Mesodermal cell (in vitro differentiated cells): ENCODE measurements around the gene ZNF593OS.
A peak's percentile ranks its signal among the peaks of the same experiment; 100 is the strongest.

Experiments
- H3K27ac ChIP-seq: 2 replicates; pipeline ENCODE4 v1.7.0; 2013; ENCODE audit warnings: mild to moderate bottlenecking, low read depth, low read length, moderate library complexity; ENCODE audit not compliant: severe bottlenecking
- H3K36me3 ChIP-seq: 2 replicates; pipeline ENCODE4 v1.7.1; 2013; ENCODE audit warnings: mild to moderate bottlenecking, low read length, moderate library complexity; ENCODE audit not compliant: control insufficient read depth, insufficient read depth
- H3K4me1 ChIP-seq: one replicate; pipeline ENCODE4 v1.7.1; 2013; ENCODE audit warnings: mild to moderate bottlenecking, low read length; ENCODE audit not compliant: insufficient read depth, control insufficient read depth, poor library complexity, severe bottlenecking
- H3K4me3 ChIP-seq: 2 replicates; pipeline ENCODE4 v1.7.0; 2013; ENCODE audit warnings: low read length, control low read depth, mild to moderate bottlenecking; ENCODE audit not compliant: insufficient read depth, poor library complexity, severe bottlenecking; ENCODE audit errors: extremely low read depth
- H3K9me3 ChIP-seq: 2 replicates; pipeline ENCODE4 v1.7.1; 2013; ENCODE audit warnings: mild to moderate bottlenecking, low read length, moderate library complexity; ENCODE audit not compliant: control insufficient read depth
- WGBS, 2 experiments: methylation state at CpG; one replicate each; pipeline ENCODE4 v1.1.5; 2013; ENCODE audit warnings: missing lambda C conversion rate in 2 of 2; ENCODE audit not compliant: insufficient coverage in 2 of 2; 5-methylcytosine and 5-hydroxymethylcytosine counted together

Gene ZNF593OS

DNA sequence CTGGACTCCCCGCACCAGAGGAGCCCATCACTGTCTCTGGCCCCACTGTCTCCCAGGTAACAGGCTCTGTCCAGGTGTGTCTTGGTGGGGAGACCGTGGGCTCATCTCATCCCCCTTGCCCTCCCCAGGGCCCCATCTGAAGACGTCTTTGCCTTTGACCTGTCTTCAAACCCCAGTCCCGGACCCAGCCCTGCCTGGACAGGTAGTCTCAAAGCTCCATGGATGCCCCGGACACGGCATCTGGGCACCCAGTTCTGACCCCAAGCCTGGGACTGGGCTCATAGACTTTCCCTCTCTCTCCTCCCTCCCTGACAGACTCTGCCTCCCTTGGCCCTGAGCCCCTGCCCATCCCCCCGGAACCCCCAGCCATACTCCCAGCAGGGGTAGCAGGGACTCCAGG lies 12.5 kb upstream of the ZNF593OS start:
- Histone ChIP-seq H3K27ac (no peak overlapping the region), H3K4me3 (no peak overlapping the region), H3K9me3 (no peaks in the 10 kb centered on the region), H3K4me1 (no peaks in the 10 kb centered on the region), H3K36me3 (no peaks in the 10 kb centered on the region)
- WGBS, 2 experiments, result 88 to 97% methylated on average over 4 to 7 of the region's 7 CpGs

DNA sequence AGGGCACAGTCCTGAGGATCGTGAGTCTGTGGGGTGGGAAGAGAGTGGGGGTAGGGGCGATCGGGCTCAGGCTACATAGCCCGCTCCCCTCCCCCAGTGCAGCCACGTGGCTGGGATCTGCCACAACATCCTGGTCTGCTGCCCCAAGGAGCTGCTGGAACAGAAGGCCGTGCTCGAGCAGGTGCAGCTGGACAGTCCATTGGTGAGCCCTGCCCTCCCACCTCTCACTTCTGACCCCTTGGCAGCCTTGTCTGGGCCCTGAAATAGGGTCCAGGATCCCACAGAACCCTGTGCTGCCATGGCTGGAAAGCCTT lies 10.7 kb upstream of the ZNF593OS start:
- Histone ChIP-seq H3K4me3 (no peak overlapping the region), H3K4me1 (peaks cover 9% of the 10 kb centered on the region), H3K36me3 (no peaks in the 10 kb centered on the region), H3K9me3 (no peaks in the 10 kb centered on the region), H3K27ac (no peak overlapping the region)
- 88 to 93% methylated on average over 3 to 7 of the region's 7 CpGs for WGBS, 2 experiments

DNA sequence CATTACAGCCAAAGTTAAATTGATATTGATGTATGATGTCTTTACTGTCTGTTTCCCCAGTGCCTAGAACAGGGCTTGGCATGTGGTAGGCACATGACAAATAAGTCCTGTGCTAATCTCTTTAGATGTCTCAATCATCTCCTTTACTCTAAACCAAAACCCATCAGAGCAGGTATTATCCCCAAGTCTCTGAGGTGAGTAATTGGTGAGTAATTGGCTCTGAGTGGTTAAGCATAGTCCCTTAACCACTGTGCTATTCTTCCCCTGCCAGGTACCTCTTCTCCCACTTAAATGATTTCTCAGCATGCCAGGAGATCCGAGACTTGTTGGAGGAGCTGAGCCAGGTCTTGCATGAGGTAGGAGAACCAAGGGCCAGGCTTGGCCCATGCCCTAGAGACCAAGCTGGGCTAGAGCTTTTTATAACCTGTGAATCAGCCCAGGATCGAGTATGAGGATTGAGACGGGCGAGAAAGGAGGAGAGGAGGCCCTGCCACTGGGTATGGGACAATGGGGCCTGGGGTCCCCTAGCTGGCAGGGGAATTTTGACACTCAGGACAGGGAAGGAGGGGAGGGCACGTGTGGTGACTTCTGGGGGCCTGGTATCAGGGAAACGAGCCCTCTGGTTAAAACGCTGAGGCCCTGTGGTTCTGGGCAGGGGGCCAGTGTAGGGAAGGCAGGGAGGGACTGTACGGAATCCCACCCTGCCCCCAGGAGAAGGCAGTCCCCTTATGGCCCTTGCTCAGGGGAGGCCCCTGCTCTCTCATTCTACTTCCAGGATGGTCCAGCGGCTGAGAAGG lies 10.2 kb upstream of the ZNF593OS start:
- H3K27ac ChIP-seq, result no peak overlapping the region

DNA sequence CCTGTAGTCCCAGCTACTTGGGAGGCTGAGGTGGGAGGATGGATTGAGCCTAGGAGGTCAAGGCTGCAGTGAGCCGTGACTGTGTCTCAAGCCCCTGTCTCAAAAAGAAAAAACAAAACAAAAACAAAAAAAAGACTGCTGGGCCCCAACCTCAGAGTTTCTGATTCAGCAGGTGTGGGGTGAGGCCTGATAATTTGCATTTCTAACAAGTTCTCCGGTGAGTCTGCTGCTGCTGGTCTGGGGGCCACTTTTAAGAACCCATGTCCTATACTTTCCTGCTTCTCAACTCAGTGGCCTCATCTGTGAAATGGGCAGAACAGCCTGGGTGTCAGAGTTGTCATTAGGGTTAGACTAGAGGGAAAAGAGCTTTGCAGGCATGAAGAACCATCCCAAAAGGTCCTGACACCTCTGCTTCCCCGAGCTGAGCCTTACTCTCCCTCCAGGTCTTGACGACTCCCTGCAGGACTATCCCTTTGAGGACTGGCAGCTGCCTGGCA lies 8.4 kb upstream of the ZNF593OS start:
- H3K4me3 ChIP-seq, result no peak overlapping the region
- peaks cover 9% of the 10 kb centered on the region for H3K4me1 ChIP-seq
- 94% methylated on average over 2 to 3 of the region's 4 CpGs for WGBS, 2 experiments
- no peaks in the 10 kb centered on the region for H3K36me3 ChIP-seq
- no peak overlapping the region for H3K27ac ChIP-seq
- no peaks in the 10 kb centered on the region for H3K9me3 ChIP-seq

More for the DNA sequence above, 10.2 kb upstream of the ZNF593OS start:
- 83 to 84% methylated on average over 7 to 8 of the region's 9 CpGs for WGBS, 2 experiments
- H3K4me1 ChIP-seq, result peaks cover 9% of the 10 kb centered on the region
- H3K36me3 ChIP-seq, result no peaks in the 10 kb centered on the region
- no peaks in the 10 kb centered on the region for H3K9me3 ChIP-seq
- no peak overlapping the region for H3K4me3 ChIP-seq

DNA sequence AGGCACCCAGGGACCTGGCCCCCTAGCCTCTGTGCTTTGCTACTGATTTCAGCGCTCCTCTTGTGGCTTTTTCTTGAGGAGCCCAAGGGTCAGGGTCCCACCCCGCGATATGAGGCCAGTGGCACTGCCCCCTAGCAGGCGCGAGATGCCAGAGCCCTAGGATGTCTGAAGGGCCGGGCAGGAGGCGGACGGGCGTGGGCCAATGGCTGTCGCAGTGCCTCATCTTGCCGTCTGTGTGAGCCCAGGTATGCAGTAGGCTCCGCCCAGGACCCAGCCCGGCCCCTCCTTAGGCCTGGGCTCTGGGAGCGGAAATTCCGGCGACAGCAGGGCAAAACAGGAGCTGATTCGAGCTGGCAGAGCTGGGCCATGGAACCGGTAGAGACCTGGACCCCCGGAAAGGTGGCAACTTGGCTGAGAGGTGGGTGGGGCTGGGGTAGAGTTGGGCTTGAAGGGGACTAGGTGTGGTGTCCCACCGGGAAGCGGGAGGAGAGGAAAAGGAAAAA lies 5.6 kb upstream of the ZNF593OS start, which contains the start of gene CNKSR1:
Gene CNKSR1, plus strand, starts transcription at position 310 of the 503 bp plus-strand sequence. Its CDS starts 57 bp downstream, at position 367.
- WGBS, 2 experiments, result 41 to 43% methylated on average over 18 to 21 of the region's 21 CpGs
- Histone ChIP-seq H3K36me3 (no peaks in the 10 kb centered on the region), H3K27ac (no peak within 1 kb of the TSS), H3K4me3 (no peak within 1 kb of the TSS), H3K9me3 (no peaks in the 10 kb centered on the region), H3K4me1 (peaks cover 9% of the 10 kb centered on the region)

DNA sequence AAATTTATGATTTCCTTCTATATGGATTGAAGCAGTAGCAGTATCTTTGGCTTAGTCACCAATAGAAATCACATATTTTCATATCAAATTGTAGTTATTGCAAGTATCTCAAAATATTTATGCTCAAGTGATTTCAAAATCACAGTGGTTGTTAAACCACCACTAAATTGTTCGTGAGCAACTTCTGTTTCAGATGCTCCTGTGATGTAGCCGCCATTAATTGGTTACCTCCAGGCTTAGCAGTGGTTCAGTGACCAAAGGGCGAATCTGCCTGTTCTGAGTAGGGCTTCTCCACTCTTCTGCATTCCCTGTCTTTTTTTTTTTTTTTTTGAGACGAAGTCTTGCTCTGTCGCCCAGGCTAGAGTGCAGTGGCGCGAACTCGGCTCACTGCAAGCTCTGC lies 3.7 kb upstream of the ZNF593OS start:
- H3K36me3 ChIP-seq, result no peaks in the 10 kb centered on the region
- no peaks in the 10 kb centered on the region for H3K9me3 ChIP-seq
- H3K27ac ChIP-seq, result no peak overlapping the region
- H3K4me3 ChIP-seq, result no peak overlapping the region
- peaks cover 17% of the 10 kb centered on the region for H3K4me1 ChIP-seq
- 95 to 98% methylated on average over 2 to 3 of the region's 8 CpGs for WGBS, 2 experiments

DNA sequence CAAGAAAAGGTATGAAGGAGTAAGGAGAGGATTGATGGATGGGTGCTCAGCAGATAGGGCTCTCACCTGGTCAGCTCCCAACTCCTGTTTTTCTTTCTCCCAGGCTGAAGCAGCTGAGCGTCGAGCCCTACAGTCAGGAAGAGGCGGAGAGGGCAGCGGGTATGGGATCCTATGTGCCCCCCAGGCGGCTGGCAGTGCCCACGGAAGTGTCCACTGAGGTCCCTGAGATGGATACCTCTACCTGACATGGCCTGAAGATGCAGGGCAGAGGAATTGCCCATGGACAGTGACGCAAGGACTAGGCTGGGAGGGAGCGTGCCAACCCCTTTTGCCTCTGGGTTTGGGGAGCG lies 1.2 kb downstream of the ZNF593OS start:
- Histone ChIP-seq H3K9me3 (no peaks in the 10 kb centered on the region), H3K4me3 (peak overlapping the region; percentile 74), H3K36me3 (no peaks in the 10 kb centered on the region), H3K4me1 (peaks cover 13% of the 10 kb centered on the region), H3K27ac (no peak overlapping the region)
- WGBS, 2 experiments, result 84 to 96% methylated on average over 7 to 9 of the region's 9 CpGs

DNA sequence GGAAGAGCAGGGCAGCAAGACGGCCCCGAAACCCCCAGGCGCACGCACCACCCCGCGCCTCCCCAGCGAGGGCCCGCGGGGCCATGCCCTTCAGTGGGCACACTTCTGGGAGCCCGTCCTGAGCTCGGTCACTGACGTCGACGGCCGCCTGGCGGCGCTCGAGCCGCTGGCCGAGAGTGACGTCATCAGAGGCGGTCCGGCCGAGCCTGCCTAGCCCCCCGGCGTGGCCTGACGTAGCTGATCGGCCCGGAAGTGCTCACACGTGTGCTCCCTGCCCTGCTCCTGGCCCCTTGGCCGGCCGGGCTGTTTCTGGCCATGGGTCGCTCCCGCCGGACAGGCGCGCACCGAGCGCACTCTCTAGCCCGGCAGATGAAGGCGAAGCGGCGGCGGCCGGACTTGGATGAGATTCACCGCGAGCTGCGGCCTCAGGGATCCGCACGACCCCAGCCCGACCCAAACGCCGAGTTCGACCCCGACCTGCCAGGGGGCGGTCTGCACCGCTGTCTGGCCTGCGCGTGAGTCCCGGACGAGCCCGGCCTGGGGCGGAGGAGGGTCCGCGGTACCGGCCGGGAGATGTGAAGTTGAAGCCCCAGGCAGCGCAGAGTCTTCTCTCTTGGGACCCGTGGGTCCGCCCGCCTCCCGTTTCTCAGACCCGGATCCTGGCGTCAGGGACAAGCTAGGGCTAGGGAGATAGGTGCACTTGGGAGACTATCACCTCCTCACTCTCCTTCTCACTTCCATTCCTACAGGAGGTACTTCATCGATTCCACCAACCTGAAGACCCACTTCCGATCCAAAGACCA lies 1.8 kb downstream of the ZNF593OS start, which contains the start of gene ZNF593:
Gene ZNF593, plus strand, starts transcription at position 240 of the 803 bp plus-strand sequence. Its CDS starts 76 bp downstream, at position 316.
- Histone ChIP-seq H3K4me3 (peak within 1 kb of the TSS; percentile 74), H3K4me1 (peaks cover 18% of the 10 kb centered on the region), H3K36me3 (no peaks in the 10 kb centered on the region), H3K9me3 (no peaks in the 10 kb centered on the region), H3K27ac (peak within 1 kb of the TSS; percentile 77)
- 1% methylated on average over 39 to 67 of the region's 76 CpGs for WGBS, 2 experiments

DNA sequence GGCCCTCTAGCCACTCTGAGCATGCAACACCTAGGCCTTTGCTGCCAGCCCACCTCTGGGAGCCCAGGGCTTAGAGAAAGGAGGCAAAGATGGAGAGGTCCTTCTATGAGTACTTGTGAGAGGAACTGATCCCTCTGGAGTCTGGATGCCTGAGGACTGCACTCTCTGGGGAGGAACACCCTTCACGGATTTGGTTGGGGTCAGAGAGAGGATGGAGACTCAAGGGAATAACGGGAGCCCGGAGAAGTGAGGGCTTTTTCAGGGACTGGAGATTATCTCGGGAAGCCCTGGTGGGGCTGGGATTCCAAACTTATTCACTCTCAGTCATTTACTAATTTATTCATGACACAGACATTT lies 2.5 kb downstream of the ZNF593OS start:
- no peaks in the 10 kb centered on the region for H3K36me3 ChIP-seq
- H3K4me3 ChIP-seq, result no peak overlapping the region
- H3K9me3 ChIP-seq, result no peaks in the 10 kb centered on the region
- H3K4me1 ChIP-seq, result peaks cover 22% of the 10 kb centered on the region
- 78% methylated on average over 1 of the region's 4 CpGs; no CpG with 5 or more reads in 1 of the 2 experiments for WGBS, 2 experiments
- peak overlapping the region; percentile 12 for H3K27ac ChIP-seq

DNA sequence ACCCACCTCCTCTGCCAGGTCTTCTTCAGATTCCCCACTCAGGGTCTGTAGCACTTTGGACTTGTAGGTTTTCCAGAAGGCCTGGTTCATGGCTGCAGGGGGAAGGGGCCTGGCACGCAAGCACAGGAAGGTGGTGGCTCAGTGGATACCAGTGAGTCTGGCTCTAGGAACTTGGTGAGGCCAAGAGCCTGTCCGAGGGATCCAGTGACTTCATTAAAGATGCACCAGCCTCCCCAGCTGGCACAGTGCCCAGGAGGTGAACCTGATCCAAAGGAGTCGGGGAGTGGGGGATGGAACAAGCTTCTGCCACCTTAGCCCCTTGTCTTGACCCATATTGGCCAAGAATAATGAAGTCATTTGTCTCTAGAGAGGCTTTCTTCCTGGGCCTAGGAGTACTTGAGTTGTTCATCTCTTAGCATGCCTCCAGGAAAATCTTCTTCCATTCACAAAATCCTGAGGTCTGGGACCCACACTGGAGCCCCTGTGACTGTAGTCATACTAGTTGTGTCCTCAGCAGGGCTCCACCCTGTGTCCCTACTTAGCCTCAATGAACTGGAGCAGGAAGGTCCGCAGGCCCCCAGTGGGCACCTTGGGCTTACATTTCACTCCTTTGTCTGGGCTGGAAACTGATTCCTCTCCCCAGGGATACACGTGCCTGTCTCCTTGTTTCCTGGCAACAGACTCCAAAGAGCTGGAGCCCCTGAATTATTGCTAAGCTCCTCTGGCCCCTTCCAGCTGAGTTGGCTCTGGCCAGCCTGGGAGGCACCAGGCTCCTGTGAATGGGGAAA lies 3.0 kb downstream of the ZNF593OS start, which contains the start of gene C1orf232:
Gene C1orf232, minus strand, starts transcription at position 554 of the 788 bp plus-strand sequence. Its CDS starts 464 bp downstream, at position 90.
- Histone ChIP-seq H3K27ac (peak within 1 kb of the TSS; percentile 77), H3K9me3 (no peaks in the 10 kb centered on the region), H3K36me3 (no peaks in the 10 kb centered on the region), H3K4me3 (peak within 1 kb of the TSS; percentile 74), H3K4me1 (peaks cover 22% of the 10 kb centered on the region)
- WGBS, 2 experiments, result 67 to 79% methylated on average over 4 to 5 of the region's 5 CpGs
